ENCODE data around the gene TRIM68. TPM values are rescaled to one million over a fixed set of nuclear protein-coding genes. Genes with fewer than 3 reads are reported as not detected.

The TRIM68 gene
- total and polyA plus RNA-seq, 2 donors: 6.5 to 6.9 TPM

DNA sequence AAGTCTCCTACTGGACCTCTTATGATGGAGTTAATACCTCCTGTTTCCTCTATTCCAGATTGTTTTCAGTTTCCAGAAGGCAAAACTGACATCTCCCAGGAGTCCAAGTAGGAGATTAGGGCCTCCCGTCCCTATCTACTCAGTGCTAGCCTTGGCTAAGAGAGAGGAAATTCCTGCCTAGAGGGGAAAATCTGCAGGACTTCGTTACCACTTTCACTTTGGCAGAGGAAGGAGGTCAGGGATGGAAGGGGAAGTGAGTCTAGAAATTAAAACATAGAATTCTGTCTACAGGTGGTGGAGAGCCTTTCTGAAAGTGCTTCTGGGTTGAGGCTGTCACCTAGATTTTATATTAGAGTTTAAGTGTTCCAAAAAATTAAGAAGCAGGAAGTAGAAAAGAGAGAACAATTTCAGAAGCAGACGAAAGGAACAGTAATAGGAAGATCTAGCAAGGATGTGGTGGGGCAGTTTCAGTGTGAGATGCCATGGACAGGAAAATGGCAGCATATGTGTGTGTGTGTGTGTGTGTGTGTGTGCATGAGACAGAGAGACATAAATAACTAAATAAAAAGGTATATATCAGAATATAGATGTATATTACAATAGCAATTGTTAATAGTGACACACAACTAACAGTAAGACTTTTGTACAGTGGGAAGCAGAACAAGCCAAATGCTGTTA is 2.4 kb upstream of the TRIM68 start:
- Histone ChIP-seq H3K9me3 (ENCODE audit: control insufficient read depth in 2 of 2, insufficient read depth in 1 of 2, low read length in 1 of 2) (no peaks in the 10 kb centered on the region), H3K27me3 (ENCODE audit: control insufficient read depth in 2 of 2, insufficient read depth in 1 of 2, low read length in 1 of 2) (no peaks in the 10 kb centered on the region)
- no peak for DNase-seq (ENCODE audit: low read depth in 6 of 9, low spot score in 9 of 9)

DNA sequence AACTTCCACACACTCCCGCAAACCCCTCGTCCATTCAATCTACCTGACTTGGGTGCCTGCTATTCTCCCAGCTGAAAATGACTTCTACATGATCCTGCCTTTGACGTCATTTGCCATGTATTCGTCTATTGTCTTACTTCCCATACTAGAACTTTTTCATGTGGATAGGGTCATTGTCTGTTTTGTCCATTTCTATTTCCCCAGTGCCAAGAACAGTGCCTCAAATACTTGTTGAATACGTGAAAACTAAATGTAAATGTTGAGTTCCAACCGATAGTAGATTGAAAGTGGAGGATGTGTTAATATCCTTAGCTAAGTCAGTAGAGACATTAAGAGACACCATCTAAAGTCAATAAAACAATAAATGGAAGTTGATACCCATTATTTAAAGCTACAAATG is 935 bp downstream of the TRIM68 start:
- H3K27ac ChIP-seq (ENCODE audit: low read depth in 1 of 2, low read length in 1 of 2): no peak overlapping the region
- H3K27me3 ChIP-seq (ENCODE audit: control insufficient read depth in 2 of 2, insufficient read depth in 1 of 2, low read length in 1 of 2): no peaks in the 10 kb centered on the region
- peaks cover 3 to 6% of the 10 kb centered on the region in 2 donors for H3K36me3 ChIP-seq (ENCODE audit: control insufficient read depth in 2 of 2, insufficient read depth in 2 of 2, low read length in 1 of 2)
- H3K9me3 ChIP-seq (ENCODE audit: control insufficient read depth in 2 of 2, insufficient read depth in 1 of 2, low read length in 1 of 2): no peaks in the 10 kb centered on the region
- peaks cover 7 to 8% of the 10 kb centered on the region in 2 donors for H3K4me1 ChIP-seq (ENCODE audit: control insufficient read depth in 2 of 2, insufficient read depth in 2 of 2, low read length in 2 of 2)
- DNase-seq (ENCODE audit: low read depth in 6 of 9, low spot score in 9 of 9): peak in 1 of 9 donors; percentile 2
- peak overlapping the region; percentile 86 to 89 for H3K4me3 ChIP-seq (ENCODE audit: low read length in 2 of 2)
- 25% methylated on average over 6 of the region's 6 CpGs for WGBS

More for the DNA sequence above, 2.4 kb upstream of the TRIM68 start:
- 48% methylated on average over 3 of the region's 3 CpGs for WGBS
- Histone ChIP-seq H3K4me3 (ENCODE audit: low read length in 2 of 2) (no peak overlapping the region), H3K36me3 (ENCODE audit: control insufficient read depth in 2 of 2, insufficient read depth in 2 of 2, low read length in 1 of 2) (no peaks in the 10 kb centered on the region), H3K27ac (ENCODE audit: low read depth in 1 of 2, low read length in 1 of 2) (no peak overlapping the region), H3K4me1 (ENCODE audit: control insufficient read depth in 2 of 2, insufficient read depth in 2 of 2, low read length in 2 of 2) (peaks cover 7 to 8% of the 10 kb centered on the region in 2 donors)

GRCh38 chr11:4606231-4607015 is 1.6 kb downstream of the TRIM68 start:
- Histone ChIP-seq H3K27me3 (ENCODE audit: control insufficient read depth in 2 of 2, insufficient read depth in 1 of 2, low read length in 1 of 2) (no peaks in the 10 kb centered on the region), H3K27ac (ENCODE audit: low read depth in 1 of 2, low read length in 1 of 2) (no peak overlapping the region), H3K36me3 (ENCODE audit: control insufficient read depth in 2 of 2, insufficient read depth in 2 of 2, low read length in 1 of 2) (peaks cover 10 to 11% of the 10 kb centered on the region in 2 donors), H3K9me3 (ENCODE audit: control insufficient read depth in 2 of 2, insufficient read depth in 1 of 2, low read length in 1 of 2) (no peaks in the 10 kb centered on the region), H3K4me1 (ENCODE audit: control insufficient read depth in 2 of 2, insufficient read depth in 2 of 2, low read length in 2 of 2) (peaks cover 7 to 8% of the 10 kb centered on the region in 2 donors), H3K4me3 (ENCODE audit: low read length in 2 of 2) (no peak overlapping the region)
- DNase-seq (ENCODE audit: low read depth in 6 of 9, low spot score in 9 of 9): no peak
- WGBS: 42% methylated on average over 1 of the region's 1 CpG

- WGBS: 98% methylated on average over 4 of the region's 4 CpGs
- peaks cover 21% of the 10 kb centered on the region in 2 donors for H3K36me3 ChIP-seq (ENCODE audit: control insufficient read depth in 2 of 2, insufficient read depth in 2 of 2, low read length in 1 of 2)
Observed at GRCh38 chr11:4605057-4605456, 3.0 kb downstream of the TRIM68 start.

DNA sequence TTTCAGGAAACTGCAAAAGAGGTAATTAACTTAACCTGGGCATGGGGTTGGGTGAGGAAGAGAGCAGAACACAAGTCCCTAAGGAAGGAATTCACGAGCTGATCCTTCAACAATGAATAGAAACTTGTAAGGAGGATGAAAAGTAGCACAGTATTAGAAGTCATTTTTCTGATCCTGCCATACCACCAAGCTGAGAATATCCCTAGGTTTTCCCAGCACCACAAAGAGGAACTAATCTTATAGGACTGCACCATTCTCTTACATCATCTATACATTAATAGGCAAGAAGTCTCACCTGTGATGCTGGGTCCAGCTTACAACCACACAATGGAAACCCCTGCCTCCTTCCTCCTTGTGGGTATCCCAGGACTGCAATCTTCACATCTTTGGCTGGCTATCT is 14.3 kb downstream of the TRIM68 start, which contains the start of gene OR52I1:
Gene OR52I1 (plus strand): TSS at position 301 of the 400 bp plus-strand sequence. CDS start 0 bp downstream, at position 301.
- H3K4me1 ChIP-seq (ENCODE audit: control insufficient read depth in 2 of 2, insufficient read depth in 2 of 2, low read length in 2 of 2): no peaks in the 10 kb centered on the region
- no peaks in the 10 kb centered on the region for H3K9me3 ChIP-seq (ENCODE audit: control insufficient read depth in 2 of 2, insufficient read depth in 1 of 2, low read length in 1 of 2)
- peaks cover 0 to 2% of the 10 kb centered on the region in 2 donors for H3K36me3 ChIP-seq (ENCODE audit: control insufficient read depth in 2 of 2, insufficient read depth in 2 of 2, low read length in 1 of 2)
- H3K27me3 ChIP-seq (ENCODE audit: control insufficient read depth in 2 of 2, insufficient read depth in 1 of 2, low read length in 1 of 2): no peaks in the 10 kb centered on the region
- DNase-seq (ENCODE audit: low read depth in 6 of 9, low spot score in 9 of 9): no peak
- no peak within 1 kb of the TSS for H3K27ac ChIP-seq (ENCODE audit: low read depth in 1 of 2, low read length in 1 of 2)
- 95% methylated on average over 1 of the region's 1 CpG for WGBS
- H3K4me3 ChIP-seq (ENCODE audit: low read length in 2 of 2): no peak within 1 kb of the TSS

More at GRCh38 chr11:4605057-4605456, 3.0 kb downstream of the TRIM68 start:
- Histone ChIP-seq H3K9me3 (ENCODE audit: control insufficient read depth in 2 of 2, insufficient read depth in 1 of 2, low read length in 1 of 2) (no peaks in the 10 kb centered on the region), H3K27me3 (ENCODE audit: control insufficient read depth in 2 of 2, insufficient read depth in 1 of 2, low read length in 1 of 2) (no peaks in the 10 kb centered on the region), H3K27ac (ENCODE audit: low read depth in 1 of 2, low read length in 1 of 2) (no peak overlapping the region), H3K4me3 (ENCODE audit: low read length in 2 of 2) (no peak overlapping the region), H3K4me1 (ENCODE audit: control insufficient read depth in 2 of 2, insufficient read depth in 2 of 2, low read length in 2 of 2) (peaks cover 7 to 8% of the 10 kb centered on the region in 2 donors)
- no peak for DNase-seq (ENCODE audit: low read depth in 6 of 9, low spot score in 9 of 9)

DNA sequence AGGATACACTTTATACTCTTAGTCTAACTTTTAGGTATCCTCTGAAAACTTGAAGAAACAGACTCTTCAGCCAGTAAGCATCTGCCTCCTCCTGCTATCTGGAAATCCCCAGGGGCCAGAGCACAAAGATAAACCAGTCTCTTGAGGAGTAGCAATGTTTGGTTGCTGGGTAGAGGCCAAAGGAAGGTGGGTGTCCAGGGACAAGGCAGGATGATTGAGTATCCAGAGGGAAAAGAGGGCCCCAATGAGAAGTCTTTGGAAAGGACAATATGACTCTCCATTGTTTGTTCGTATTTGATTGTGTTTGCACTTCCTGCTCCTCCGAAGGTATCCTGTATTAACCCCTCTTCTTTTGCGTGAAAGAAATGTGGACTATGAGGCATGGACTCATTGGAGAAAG is 19.0 kb downstream of the TRIM68 start:
- H3K9me3 ChIP-seq (ENCODE audit: control insufficient read depth in 2 of 2, insufficient read depth in 1 of 2, low read length in 1 of 2): no peaks in the 10 kb centered on the region
- WGBS: 82% methylated on average over 3 of the region's 3 CpGs

GRCh38 chr11:4581443-4581842 is 26.6 kb downstream of the TRIM68 start, which contains the start of gene OR52I2:
Gene OR52I2, plus strand, starts transcription at chr11:4581743.
- peaks cover 0 to 2% of the 10 kb centered on the region in 2 donors for H3K27me3 ChIP-seq (ENCODE audit: control insufficient read depth in 2 of 2, insufficient read depth in 1 of 2, low read length in 1 of 2)
- H3K36me3 ChIP-seq (ENCODE audit: control insufficient read depth in 2 of 2, insufficient read depth in 2 of 2, low read length in 1 of 2): no peaks in the 10 kb centered on the region
- no peaks in the 10 kb centered on the region for H3K4me1 ChIP-seq (ENCODE audit: control insufficient read depth in 2 of 2, insufficient read depth in 2 of 2, low read length in 2 of 2)
- no peaks in the 10 kb centered on the region for H3K9me3 ChIP-seq (ENCODE audit: control insufficient read depth in 2 of 2, insufficient read depth in 1 of 2, low read length in 1 of 2)
- no peak within 1 kb of the TSS for H3K27ac ChIP-seq (ENCODE audit: low read depth in 1 of 2, low read length in 1 of 2)
- no peak for DNase-seq (ENCODE audit: low read depth in 6 of 9, low spot score in 9 of 9)
- no peak within 1 kb of the TSS for H3K4me3 ChIP-seq (ENCODE audit: low read length in 2 of 2)

More for the DNA sequence above, 19.0 kb downstream of the TRIM68 start:
- no peaks in the 10 kb centered on the region for H3K27me3 ChIP-seq (ENCODE audit: control insufficient read depth in 2 of 2, insufficient read depth in 1 of 2, low read length in 1 of 2)
- no peak for DNase-seq (ENCODE audit: low read depth in 6 of 9, low spot score in 9 of 9)
- H3K27ac ChIP-seq (ENCODE audit: low read depth in 1 of 2, low read length in 1 of 2): no peak overlapping the region
- H3K36me3 ChIP-seq (ENCODE audit: control insufficient read depth in 2 of 2, insufficient read depth in 2 of 2, low read length in 1 of 2): no peaks in the 10 kb centered on the region
- H3K4me3 ChIP-seq (ENCODE audit: low read length in 2 of 2): no peak overlapping the region
- H3K4me1 ChIP-seq (ENCODE audit: control insufficient read depth in 2 of 2, insufficient read depth in 2 of 2, low read length in 2 of 2): no peaks in the 10 kb centered on the region

- Histone ChIP-seq H3K27me3 (ENCODE audit: control insufficient read depth in 2 of 2, insufficient read depth in 1 of 2, low read length in 1 of 2) (peaks cover 0 to 2% of the 10 kb centered on the region in 2 donors), H3K4me1 (ENCODE audit: control insufficient read depth in 2 of 2, insufficient read depth in 2 of 2, low read length in 2 of 2) (no peaks in the 10 kb centered on the region)
- 96% methylated on average over 1 of the region's 1 CpG for WGBS
Observed at GRCh38 chr11:4580124-4580523, 27.9 kb downstream of the TRIM68 start.

DNA sequence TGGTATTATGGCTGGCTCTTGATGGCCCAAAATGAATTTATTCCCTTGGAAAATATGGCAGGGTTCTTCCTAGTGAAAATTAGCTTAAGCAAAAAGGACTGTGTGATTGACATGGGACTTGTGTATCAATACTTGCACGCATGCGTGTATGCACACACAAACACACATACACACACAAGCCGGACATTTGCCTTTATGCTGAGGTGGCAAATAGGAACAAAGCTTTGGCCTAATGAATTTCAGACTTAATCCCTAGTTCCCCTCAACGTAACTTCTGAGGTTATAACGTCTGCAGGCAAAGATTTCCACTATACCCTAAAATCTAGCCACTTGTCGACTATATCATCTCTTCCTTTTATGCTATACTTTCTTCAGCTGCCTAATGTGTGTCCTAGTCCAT is 29.4 kb downstream of the TRIM68 start:
- Histone ChIP-seq H3K9me3 (ENCODE audit: control insufficient read depth in 2 of 2, insufficient read depth in 1 of 2, low read length in 1 of 2) (no peaks in the 10 kb centered on the region), H3K27me3 (ENCODE audit: control insufficient read depth in 2 of 2, insufficient read depth in 1 of 2, low read length in 1 of 2) (peaks cover 0 to 2% of the 10 kb centered on the region in 2 donors)

More at GRCh38 chr11:4580124-4580523, 27.9 kb downstream of the TRIM68 start:
- Histone ChIP-seq H3K4me3 (ENCODE audit: low read length in 2 of 2) (no peak overlapping the region), H3K27ac (ENCODE audit: low read depth in 1 of 2, low read length in 1 of 2) (no peak overlapping the region), H3K36me3 (ENCODE audit: control insufficient read depth in 2 of 2, insufficient read depth in 2 of 2, low read length in 1 of 2) (no peaks in the 10 kb centered on the region), H3K9me3 (ENCODE audit: control insufficient read depth in 2 of 2, insufficient read depth in 1 of 2, low read length in 1 of 2) (no peaks in the 10 kb centered on the region)
- no peak for DNase-seq (ENCODE audit: low read depth in 6 of 9, low spot score in 9 of 9)

More for the DNA sequence above, 29.4 kb downstream of the TRIM68 start:
- 88% methylated on average over 6 of the region's 6 CpGs for WGBS
- Histone ChIP-seq H3K4me1 (ENCODE audit: control insufficient read depth in 2 of 2, insufficient read depth in 2 of 2, low read length in 2 of 2) (no peaks in the 10 kb centered on the region), H3K4me3 (ENCODE audit: low read length in 2 of 2) (no peak overlapping the region), H3K36me3 (ENCODE audit: control insufficient read depth in 2 of 2, insufficient read depth in 2 of 2, low read length in 1 of 2) (no peaks in the 10 kb centered on the region), H3K27ac (ENCODE audit: low read depth in 1 of 2, low read length in 1 of 2) (no peak overlapping the region)
- DNase-seq (ENCODE audit: low read depth in 6 of 9, low spot score in 9 of 9): no peak
